ENCODE measurements around the gene SLC30A7.

The SLC30A7 gene

DNA sequence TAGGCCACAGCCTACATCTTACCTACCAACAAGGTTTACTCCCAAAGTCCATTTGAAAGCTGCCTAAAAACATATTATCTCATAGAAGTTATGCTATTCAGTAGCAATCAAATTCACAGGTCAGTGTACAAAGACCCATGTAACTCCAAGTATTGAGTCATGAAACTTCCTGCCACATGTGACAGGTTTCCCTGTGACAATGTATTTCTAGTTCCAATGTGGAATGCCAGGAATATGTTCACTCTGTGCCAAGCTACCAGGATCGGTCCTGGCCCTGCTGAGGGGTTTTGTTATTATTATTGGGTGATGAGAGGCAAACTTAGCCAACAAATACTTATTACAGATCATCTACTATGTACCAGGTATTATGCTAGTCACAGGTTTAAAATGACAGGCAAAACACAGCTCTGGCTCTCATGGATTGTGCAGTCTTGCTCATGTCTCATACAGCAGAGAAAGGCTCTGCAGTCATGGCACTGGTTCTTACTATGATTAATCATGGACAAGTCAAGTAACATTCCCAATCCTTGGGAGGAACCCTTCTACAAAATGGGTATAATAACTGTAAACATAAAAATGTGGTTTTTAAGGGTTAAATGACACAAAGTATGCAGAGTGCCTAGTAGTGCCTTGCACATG is 107.2 kb downstream of the SLC30A7 start:
- H2BK5ac ChIP-seq (ENCODE audit: low read depth, low read length, poor library complexity, severe bottlenecking) = no peak overlapping the region
- H3K4me1 ChIP-seq (ENCODE audit: control insufficient read depth, insufficient read depth, low read depth, low read length) = no peaks in the 10 kb centered on the region
- H4K91ac ChIP-seq (ENCODE audit: low read length) = no peak overlapping the region
- no peak overlapping the region for H3K27ac ChIP-seq (ENCODE audit: low read length, poor library complexity, severe bottlenecking)
- no peak overlapping the region for H3K9ac ChIP-seq (ENCODE audit: low read length)
- no peaks in the 10 kb centered on the region for H3K27me3 ChIP-seq (ENCODE audit: control insufficient read depth in 1 of 2, insufficient read depth in 1 of 2, low read length in 2 of 2)
- no peak overlapping the region for H2AFZ ChIP-seq (ENCODE audit: low read depth, low read length)
- no CpG with 5 or more reads among the region's 1 CpG for WGBS
- H2BK12ac ChIP-seq (ENCODE audit: low read length in 2 of 2) = peak overlapping the region in 1 of 2 experiments; percentile 42
- H4K8ac ChIP-seq (ENCODE audit: low read length) = no peak overlapping the region
- no peaks in the 10 kb centered on the region for H3K9me3 ChIP-seq (ENCODE audit: control insufficient read depth, low read length)
- no peak overlapping the region for H3K18ac ChIP-seq (ENCODE audit: low read depth in 1 of 2, low read length in 2 of 2)
- no peak overlapping the region for H3K14ac ChIP-seq (ENCODE audit: low read length in 2 of 2)
- H3K23ac ChIP-seq (ENCODE audit: low read length in 2 of 2) = no peak overlapping the region
- H3K4me2 ChIP-seq (ENCODE audit: low read length, poor library complexity, severe bottlenecking) = no peak overlapping the region
- H2BK15ac ChIP-seq (ENCODE audit: low read depth, poor library complexity, severe bottlenecking) = no peak overlapping the region
- H3K4ac ChIP-seq (ENCODE audit: low read depth in 1 of 2, low read length in 2 of 2) = no peak overlapping the region
- H3K79me1 ChIP-seq (replicated peaks; ENCODE audit: low read length, poor library complexity, severe bottlenecking) = peaks cover 6% of the 10 kb centered on the region
- no peak overlapping the region for H2AK5ac ChIP-seq (ENCODE audit: low read length, severe bottlenecking)
- peaks cover 3 to 49% of the 10 kb centered on the region in 2 experiments for H3K36me3 ChIP-seq (ENCODE audit: control insufficient read depth in 1 of 2, insufficient read depth in 2 of 2, low read depth in 1 of 2, low read length in 2 of 2)
- no peak overlapping the region for H2BK120ac ChIP-seq (ENCODE audit: low read depth, low read length)
- no peak overlapping the region for H3K4me3 ChIP-seq (ENCODE audit: insufficient read depth in 1 of 2, low read depth in 1 of 2, low read length in 2 of 2)
- DNase-seq = no peak

GRCh38 chr1:101004061-101004460 is 108.2 kb downstream of the SLC30A7 start:
- no peaks in the 10 kb centered on the region for H3K27me3 ChIP-seq (ENCODE audit: control insufficient read depth in 1 of 2, insufficient read depth in 1 of 2, low read length in 2 of 2)
- H3K36me3 ChIP-seq (ENCODE audit: control insufficient read depth in 1 of 2, insufficient read depth in 2 of 2, low read depth in 1 of 2, low read length in 2 of 2) = peaks cover 2 to 47% of the 10 kb centered on the region in 2 experiments
- H2BK5ac ChIP-seq (ENCODE audit: low read depth, low read length, poor library complexity, severe bottlenecking) = no peak overlapping the region
- H2AK5ac ChIP-seq (ENCODE audit: low read length, severe bottlenecking) = no peak overlapping the region
- H4K91ac ChIP-seq (ENCODE audit: low read length) = no peak overlapping the region
- no peak overlapping the region for H3K27ac ChIP-seq (ENCODE audit: low read length, poor library complexity, severe bottlenecking)
- 80% methylated on average over 1 of the region's 1 CpG for WGBS
- no peaks in the 10 kb centered on the region for H3K9me3 ChIP-seq (ENCODE audit: control insufficient read depth, low read length)
- H3K4me1 ChIP-seq (ENCODE audit: control insufficient read depth, insufficient read depth, low read depth, low read length) = no peaks in the 10 kb centered on the region
- H3K4me2 ChIP-seq (ENCODE audit: low read length, poor library complexity, severe bottlenecking) = no peak overlapping the region
- no peak overlapping the region for H3K9ac ChIP-seq (ENCODE audit: low read length)
- H4K8ac ChIP-seq (ENCODE audit: low read length) = no peak overlapping the region
- H2BK120ac ChIP-seq (ENCODE audit: low read depth, low read length) = no peak overlapping the region
- no peak overlapping the region for H2AFZ ChIP-seq (ENCODE audit: low read depth, low read length)
- H3K14ac ChIP-seq (ENCODE audit: low read length in 2 of 2) = no peak overlapping the region
- H3K79me1 ChIP-seq (replicated peaks; ENCODE audit: low read length, poor library complexity, severe bottlenecking) = peaks cover 5% of the 10 kb centered on the region
- H3K23ac ChIP-seq (ENCODE audit: low read length in 2 of 2) = no peak overlapping the region
- H3K4ac ChIP-seq (ENCODE audit: low read depth in 1 of 2, low read length in 2 of 2) = no peak overlapping the region
- DNase-seq = peak; percentile 57
- no peak overlapping the region for H2BK15ac ChIP-seq (ENCODE audit: low read depth, poor library complexity, severe bottlenecking)
- no peak overlapping the region for H3K4me3 ChIP-seq (ENCODE audit: insufficient read depth in 1 of 2, low read depth in 1 of 2, low read length in 2 of 2)
- H3K18ac ChIP-seq (ENCODE audit: low read depth in 1 of 2, low read length in 2 of 2) = no peak overlapping the region
- H2BK12ac ChIP-seq (ENCODE audit: low read length in 2 of 2) = no peak overlapping the region

DNA sequence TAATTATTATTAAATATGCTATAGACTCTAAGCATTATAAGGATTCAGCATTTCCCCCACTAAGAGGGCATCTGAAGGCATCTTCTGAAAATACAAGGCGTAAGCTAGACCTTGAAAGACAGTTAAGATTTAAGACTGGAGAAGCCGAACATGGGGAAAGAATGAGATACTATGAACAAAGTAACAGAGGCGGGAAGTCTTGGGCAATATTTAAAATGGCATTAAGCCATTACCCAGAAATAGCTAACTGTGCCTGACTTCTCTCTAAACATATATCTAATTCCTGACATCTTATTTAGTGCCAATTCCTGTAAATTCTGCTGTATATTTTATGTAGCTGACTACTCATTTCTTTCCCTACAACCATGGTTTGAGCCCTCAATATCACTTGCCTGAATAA is 108.8 kb downstream of the SLC30A7 start:
- no peak overlapping the region for H3K4ac ChIP-seq (ENCODE audit: low read depth in 1 of 2, low read length in 2 of 2)
- no peaks in the 10 kb centered on the region for H3K9me3 ChIP-seq (ENCODE audit: control insufficient read depth, low read length)
- WGBS = 100% methylated on average over 1 of the region's 3 CpGs
- no peak overlapping the region for H2AFZ ChIP-seq (ENCODE audit: low read depth, low read length)
- H3K27ac ChIP-seq (ENCODE audit: low read length, poor library complexity, severe bottlenecking) = no peak overlapping the region
- H3K79me1 ChIP-seq (replicated peaks; ENCODE audit: low read length, poor library complexity, severe bottlenecking) = peaks cover 5% of the 10 kb centered on the region
- no peak overlapping the region for H2BK12ac ChIP-seq (ENCODE audit: low read length in 2 of 2)
- no peak overlapping the region for H3K18ac ChIP-seq (ENCODE audit: low read depth in 1 of 2, low read length in 2 of 2)
- H3K4me3 ChIP-seq (ENCODE audit: insufficient read depth in 1 of 2, low read depth in 1 of 2, low read length in 2 of 2) = no peak overlapping the region
- no peaks in the 10 kb centered on the region for H3K4me1 ChIP-seq (ENCODE audit: control insufficient read depth, insufficient read depth, low read depth, low read length)
- no peak overlapping the region for H3K4me2 ChIP-seq (ENCODE audit: low read length, poor library complexity, severe bottlenecking)
- no peak overlapping the region for H2AK5ac ChIP-seq (ENCODE audit: low read length, severe bottlenecking)
- H2BK15ac ChIP-seq (ENCODE audit: low read depth, poor library complexity, severe bottlenecking) = no peak overlapping the region
- H3K36me3 ChIP-seq (ENCODE audit: control insufficient read depth in 1 of 2, insufficient read depth in 2 of 2, low read depth in 1 of 2, low read length in 2 of 2) = peaks cover 0 to 50% of the 10 kb centered on the region in 2 experiments
- H3K27me3 ChIP-seq (ENCODE audit: control insufficient read depth in 1 of 2, insufficient read depth in 1 of 2, low read length in 2 of 2) = no peaks in the 10 kb centered on the region
- H3K23ac ChIP-seq (ENCODE audit: low read length in 2 of 2) = no peak overlapping the region
- H3K14ac ChIP-seq (ENCODE audit: low read length in 2 of 2) = no peak overlapping the region
- DNase-seq = no peak
- no peak overlapping the region for H3K9ac ChIP-seq (ENCODE audit: low read length)
- H4K8ac ChIP-seq (ENCODE audit: low read length) = no peak overlapping the region
- H2BK120ac ChIP-seq (ENCODE audit: low read depth, low read length) = no peak overlapping the region
- H4K91ac ChIP-seq (ENCODE audit: low read length) = no peak overlapping the region
- H2BK5ac ChIP-seq (ENCODE audit: low read depth, low read length, poor library complexity, severe bottlenecking) = no peak overlapping the region

DNA sequence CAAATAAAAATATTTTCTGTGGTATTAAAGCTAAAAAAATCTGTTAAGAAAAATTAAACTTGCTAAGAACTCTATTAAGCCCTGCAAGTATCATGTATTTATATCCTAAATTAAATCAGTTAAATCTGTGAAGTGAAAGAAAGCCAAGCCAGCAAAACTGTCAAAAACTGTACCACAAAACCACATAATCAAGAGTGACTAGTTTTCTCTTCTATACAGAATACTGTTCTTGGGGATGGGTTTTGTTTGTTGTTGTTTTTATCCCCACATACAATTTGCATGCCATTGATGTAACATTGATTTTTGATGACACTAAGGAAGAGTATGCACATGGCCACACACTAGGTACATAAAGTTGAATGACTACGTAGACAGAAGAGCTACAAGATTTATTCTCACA is 109.3 kb downstream of the SLC30A7 start:
- Histone ChIP-seq H3K9ac (ENCODE audit: low read length) (no peak overlapping the region), H3K79me1 (replicated peaks; ENCODE audit: low read length, poor library complexity, severe bottlenecking) (peaks cover 5% of the 10 kb centered on the region), H3K14ac (ENCODE audit: low read length in 2 of 2) (no peak overlapping the region), H2AK5ac (ENCODE audit: low read length, severe bottlenecking) (no peak overlapping the region), H3K18ac (ENCODE audit: low read depth in 1 of 2, low read length in 2 of 2) (no peak overlapping the region), H4K91ac (ENCODE audit: low read length) (no peak overlapping the region), H2BK15ac (ENCODE audit: low read depth, poor library complexity, severe bottlenecking) (no peak overlapping the region), H2BK5ac (ENCODE audit: low read depth, low read length, poor library complexity, severe bottlenecking) (no peak overlapping the region), H2BK120ac (ENCODE audit: low read depth, low read length) (no peak overlapping the region), H3K9me3 (ENCODE audit: control insufficient read depth, low read length) (no peaks in the 10 kb centered on the region), H3K27me3 (ENCODE audit: control insufficient read depth in 1 of 2, insufficient read depth in 1 of 2, low read length in 2 of 2) (no peaks in the 10 kb centered on the region), H3K4me3 (ENCODE audit: insufficient read depth in 1 of 2, low read depth in 1 of 2, low read length in 2 of 2) (no peak overlapping the region), H3K23ac (ENCODE audit: low read length in 2 of 2) (no peak overlapping the region), H3K4me1 (ENCODE audit: control insufficient read depth, insufficient read depth, low read depth, low read length) (no peaks in the 10 kb centered on the region), H3K4me2 (ENCODE audit: low read length, poor library complexity, severe bottlenecking) (no peak overlapping the region), H2BK12ac (ENCODE audit: low read length in 2 of 2) (no peak overlapping the region), H3K36me3 (ENCODE audit: control insufficient read depth in 1 of 2, insufficient read depth in 2 of 2, low read depth in 1 of 2, low read length in 2 of 2) (peaks cover 0 to 51% of the 10 kb centered on the region in 2 experiments), H3K27ac (ENCODE audit: low read length, poor library complexity, severe bottlenecking) (no peak overlapping the region), H2AFZ (ENCODE audit: low read depth, low read length) (no peak overlapping the region), H4K8ac (ENCODE audit: low read length) (no peak overlapping the region), H3K4ac (ENCODE audit: low read depth in 1 of 2, low read length in 2 of 2) (no peak overlapping the region)
- no peak for DNase-seq
- 60% methylated on average over 1 of the region's 1 CpG for WGBS

Measured in mesenchymal stem cell (in vitro differentiated cells and primary cell).